WERI-Rb-1 (cell line): Measurements from ENCODE around the gene NME9.
"Not testable (repeated sequence)": the region's sequence is repeated elsewhere in the genome, so short reads cannot be mapped to it uniquely, and the experiment has no call there.

Source experiments
- DNase-seq: peaks from one replicate; pipeline ENCODE4 v3.0.0-alpha.2; 2020
- H3K27ac ChIP-seq: fragments of 250-450 bp; sonication (Bioruptor Pico); 2 replicates; pipeline ENCODE4 v1.5.1; 2020; ENCODE audit warnings: mild to moderate bottlenecking, moderate library complexity
- H3K27me3 ChIP-seq: fragments of 250-450 bp; sonication (Bioruptor Pico); 2 replicates; pipeline ENCODE4 v1.5.1; 2021; ENCODE audit warnings: mild to moderate bottlenecking, low read depth, moderate library complexity; ENCODE audit not compliant: insufficient read depth, severe bottlenecking
- H3K36me3 ChIP-seq: fragments of 250-450 bp; sonication (Bioruptor Pico); 2 replicates; pipeline ENCODE4 v1.5.1; 2020; ENCODE audit warnings: mild to moderate bottlenecking, moderate library complexity
- H3K4me3 ChIP-seq: 2 replicates; pipeline ENCODE4 v1.5.1; 2011; ENCODE audit warnings: low read depth, mild to moderate bottlenecking, control low read depth, low read length
- H3K9me3 ChIP-seq: fragments of 250-450 bp; sonication (Bioruptor Pico); 2 replicates; pipeline ENCODE4 v1.5.1; 2021; ENCODE audit warnings: mild to moderate bottlenecking, moderate library complexity; ENCODE audit not compliant: severe bottlenecking
- CTCF ChIP-seq: IDR thresholded peaks from 2 replicates; pipeline ENCODE4 v1.5.1; 2011; ENCODE audit warnings: low read depth, mild to moderate bottlenecking, control low read depth, inconsistent platforms, low read length

Gene NME9

GRCh38 chr3:138329127-138329983 is at the start of gene NME9:
Gene NME9 (minus strand): TSS chr3:138329851. CDS start chr3:138329335, 516 bp downstream.
- Histone ChIP-seq H3K27me3 (no peaks in the 10 kb centered on the region), H3K4me3 (peak within 1 kb of the TSS; percentile 94), H3K9me3 (no peaks in the 10 kb centered on the region), H3K27ac (peak within 1 kb of the TSS; percentile 71), H3K36me3 (no peaks in the 10 kb centered on the region)
- peak; percentile 97 for DNase-seq
- TF ChIP-seq CTCF = peak; percentile 84

GRCh38 chr3:138378990-138379389 is 49.3 kb upstream of the NME9 start:
- no peak for TF ChIP-seq CTCF

GRCh38 chr3:138378331-138378730 is 48.7 kb upstream of the NME9 start:
- TF ChIP-seq CTCF = no peak
- H3K27ac ChIP-seq = no peak overlapping the region; the same call in 1 of the 2 replicates
- no peaks in the 10 kb centered on the region for H3K36me3 ChIP-seq
- H3K9me3 ChIP-seq = no peaks in the 10 kb centered on the region
- no peaks in the 10 kb centered on the region for H3K27me3 ChIP-seq
- no peak overlapping the region for H3K4me3 ChIP-seq
- DNase-seq = no peak

More at GRCh38 chr3:138378990-138379389, 49.3 kb upstream of the NME9 start:
- Histone ChIP-seq H3K27me3 (no peaks in the 10 kb centered on the region), H3K27ac (no peak overlapping the region), H3K9me3 (no peaks in the 10 kb centered on the region), H3K36me3 (no peaks in the 10 kb centered on the region), H3K4me3 (no peak overlapping the region)
- no peak for DNase-seq

GRCh38 chr3:138377804-138378203 is 48.2 kb upstream of the NME9 start:
- H3K36me3 ChIP-seq = no peaks in the 10 kb centered on the region
- TF ChIP-seq CTCF = no peak
- no peaks in the 10 kb centered on the region for H3K9me3 ChIP-seq
- H3K27me3 ChIP-seq = no peaks in the 10 kb centered on the region
- DNase-seq = no peak
- no peak overlapping the region for H3K4me3 ChIP-seq
- no peak overlapping the region for H3K27ac ChIP-seq

- H3K4me3 ChIP-seq, DNase-seq, H3K27ac ChIP-seq, H3K27me3 ChIP-seq, H3K9me3 ChIP-seq, H3K36me3 ChIP-seq: not testable (repeated sequence)
These were observed 47.6 kb upstream of the NME9 start for GRCh38 chr3:138377212-138377611.

- Histone ChIP-seq H3K4me3 (no peak overlapping the region), H3K9me3 (no peaks in the 10 kb centered on the region), H3K27ac (no peak overlapping the region), H3K36me3 (no peaks in the 10 kb centered on the region), H3K27me3 (no peaks in the 10 kb centered on the region)
- no peak for DNase-seq
- TF ChIP-seq CTCF = no peak
These were observed 47.0 kb upstream of the NME9 start for GRCh38 chr3:138376663-138377062.
